HG02938 (cell line): ENCODE measurements around the gene VPS4B.
A peak's percentile ranks its signal among the peaks of the same experiment; 100 is the strongest.
"Not testable (repeated sequence)": the region's sequence is repeated elsewhere in the genome, so short reads cannot be mapped to it uniquely, and the experiment has no call there.

Source experiments
- ATAC-seq: cut with Tn5 transposase; IDR thresholded peaks from one replicate; pipeline ENCODE4 v1.9.1; 2021; ENCODE audit warnings: mild to moderate bottlenecking, moderate library complexity; ENCODE audit not compliant: unreplicated experiment

Gene VPS4B

DNA sequence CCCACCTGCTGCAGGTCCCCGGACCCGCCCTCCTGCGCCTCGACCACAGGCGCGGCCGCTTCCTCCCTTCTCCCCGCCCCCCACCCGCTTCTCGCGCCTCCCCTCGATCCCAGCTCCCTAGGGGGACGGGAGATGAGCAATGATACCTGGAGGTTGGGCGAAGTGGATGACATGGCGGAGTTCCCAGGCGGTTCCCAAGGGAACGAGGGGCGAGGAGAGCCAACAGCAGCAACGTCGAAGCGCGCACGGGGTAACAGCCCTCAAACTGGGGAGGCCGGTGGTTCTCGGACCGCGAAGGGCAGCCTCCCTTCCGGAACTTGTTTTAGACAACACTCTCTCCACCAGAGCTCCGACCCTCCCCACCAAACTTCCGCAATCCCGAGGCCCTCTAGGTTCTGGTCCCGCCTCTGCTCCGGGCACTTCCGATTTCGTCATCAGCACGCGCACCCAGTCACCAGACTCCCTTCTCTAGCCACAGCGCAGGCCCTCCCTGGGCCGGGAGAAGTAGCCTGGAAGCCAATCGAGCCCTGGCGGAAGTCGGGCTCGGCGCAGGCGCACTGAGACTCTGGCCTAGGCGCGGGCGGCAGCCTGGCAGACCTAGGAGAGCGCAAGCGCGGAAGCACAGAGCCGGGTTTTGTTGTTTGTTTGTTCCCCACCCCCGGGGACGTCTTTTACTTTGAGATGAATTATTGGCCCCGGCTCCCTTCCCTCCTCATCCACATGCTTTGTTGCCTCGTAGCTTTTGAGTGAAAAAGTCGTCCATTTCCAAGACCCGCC lies at the start of gene VPS4B:
VPS4B (minus strand) TSS at position 390 of the 777 bp plus-strand sequence; CDS start at position 173, 217 bp downstream.
- peak; percentile 95 for ATAC-seq

DNA sequence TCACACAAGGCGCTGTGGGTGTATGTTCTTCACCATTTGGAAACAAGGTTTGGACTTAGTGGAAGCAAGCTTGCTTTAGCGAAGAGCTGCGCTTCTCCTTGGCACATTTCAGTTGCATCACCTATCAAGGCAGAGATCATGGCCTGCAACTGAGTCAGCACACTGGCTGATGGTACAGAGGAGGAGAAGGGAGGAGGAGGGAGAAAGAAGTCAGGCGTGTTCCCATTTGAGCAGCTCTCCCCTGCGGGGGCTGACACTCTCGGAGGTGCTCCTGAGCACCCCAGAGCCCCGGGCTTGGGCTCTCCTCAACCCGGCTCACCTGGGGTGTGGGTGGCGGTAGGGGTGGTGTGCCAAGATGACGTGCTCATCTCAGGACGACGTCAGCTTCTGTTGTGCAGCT lies 48.5 kb upstream of the VPS4B start:
- ATAC-seq = no peak

GRCh38 chr18:63468575-63468974 lies 46.3 kb upstream of the VPS4B start:
- no peak for ATAC-seq

DNA sequence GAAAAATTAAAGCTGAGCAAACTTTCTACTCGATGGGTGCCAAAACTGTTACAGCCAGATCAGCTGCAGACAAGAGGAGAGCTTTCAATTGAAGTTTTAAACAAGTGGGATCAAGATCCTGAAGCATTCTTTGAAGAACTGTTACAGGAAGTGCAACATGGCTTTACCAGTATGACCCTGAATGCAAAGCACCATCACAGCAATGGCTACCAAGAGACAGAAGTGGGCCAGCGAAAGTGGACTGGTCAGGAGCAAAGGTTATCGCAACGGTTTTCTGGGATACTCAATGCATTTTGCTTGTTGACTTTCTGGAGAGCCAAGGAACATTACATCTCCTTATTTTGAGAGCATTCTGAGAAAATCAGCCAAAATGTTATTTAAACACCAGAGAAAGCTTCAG lies 45.4 kb upstream of the VPS4B start:
- ATAC-seq = no peak

DNA sequence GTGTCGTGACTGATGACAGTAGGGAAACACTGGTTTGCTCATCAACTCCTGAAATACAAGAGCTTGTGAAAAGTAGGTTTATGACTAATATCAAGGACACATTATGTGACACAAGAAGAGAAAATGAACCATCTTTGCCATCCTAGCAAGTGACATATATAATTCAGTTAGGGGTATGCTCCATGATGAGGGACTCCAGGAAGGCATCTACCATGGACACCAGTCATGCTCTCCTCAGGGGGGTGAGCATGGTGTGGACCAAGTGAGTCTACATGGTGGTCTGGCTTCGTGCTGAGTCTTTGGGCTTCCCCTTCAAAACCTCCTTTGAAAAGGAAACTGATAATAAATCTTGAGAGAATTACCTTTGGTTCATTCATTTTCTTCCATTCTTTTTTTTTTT lies 42.8 kb upstream of the VPS4B start:
- no peak for ATAC-seq

GRCh38 chr18:63464434-63464833 lies 42.2 kb upstream of the VPS4B start:
- no peak for ATAC-seq

DNA sequence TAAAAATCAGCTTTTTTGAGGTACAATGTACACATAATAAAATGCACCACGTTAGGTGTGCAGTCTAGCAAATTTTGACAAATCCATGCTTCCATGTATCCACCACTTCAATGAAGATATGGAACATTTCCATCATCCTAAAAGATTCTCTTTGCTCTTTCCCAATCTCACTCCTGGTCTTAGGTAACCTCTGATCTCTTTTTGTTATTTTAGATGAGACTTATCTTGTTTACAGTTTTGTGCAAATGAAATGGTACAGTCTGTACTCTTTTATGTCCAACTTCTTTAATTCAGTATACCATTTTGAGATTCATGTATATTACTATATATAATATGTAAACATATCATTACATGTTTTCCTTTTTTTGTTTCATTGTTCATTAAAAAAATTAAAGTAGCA lies 38.1 kb upstream of the VPS4B start:
- ATAC-seq = no peak

- ATAC-seq = no peak
Measured at GRCh38 chr18:63457977-63458376, 35.7 kb upstream of the VPS4B start.

DNA sequence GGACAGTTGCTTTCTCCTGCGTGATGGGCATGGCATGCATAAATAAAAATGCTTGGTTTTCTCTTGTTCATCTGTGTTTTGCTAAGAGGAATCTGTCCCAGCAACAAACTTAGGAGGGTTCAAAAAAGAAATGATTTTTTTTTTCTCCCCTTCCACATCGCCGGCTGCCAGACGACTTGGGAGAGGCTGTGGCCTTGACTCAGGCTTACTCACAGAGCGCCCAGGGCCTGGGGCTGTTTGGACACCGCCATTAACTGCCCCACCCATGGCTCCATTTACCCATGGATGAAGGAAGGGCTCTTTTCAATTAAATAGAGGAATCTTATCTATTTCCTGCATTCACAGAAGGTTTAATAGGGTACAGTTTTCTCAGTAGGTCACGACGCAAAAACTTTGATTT lies 32.2 kb upstream of the VPS4B start:
- ATAC-seq = no peak

GRCh38 chr18:63452751-63453150 lies 30.5 kb upstream of the VPS4B start:
- not testable (repeated sequence) for ATAC-seq

DNA sequence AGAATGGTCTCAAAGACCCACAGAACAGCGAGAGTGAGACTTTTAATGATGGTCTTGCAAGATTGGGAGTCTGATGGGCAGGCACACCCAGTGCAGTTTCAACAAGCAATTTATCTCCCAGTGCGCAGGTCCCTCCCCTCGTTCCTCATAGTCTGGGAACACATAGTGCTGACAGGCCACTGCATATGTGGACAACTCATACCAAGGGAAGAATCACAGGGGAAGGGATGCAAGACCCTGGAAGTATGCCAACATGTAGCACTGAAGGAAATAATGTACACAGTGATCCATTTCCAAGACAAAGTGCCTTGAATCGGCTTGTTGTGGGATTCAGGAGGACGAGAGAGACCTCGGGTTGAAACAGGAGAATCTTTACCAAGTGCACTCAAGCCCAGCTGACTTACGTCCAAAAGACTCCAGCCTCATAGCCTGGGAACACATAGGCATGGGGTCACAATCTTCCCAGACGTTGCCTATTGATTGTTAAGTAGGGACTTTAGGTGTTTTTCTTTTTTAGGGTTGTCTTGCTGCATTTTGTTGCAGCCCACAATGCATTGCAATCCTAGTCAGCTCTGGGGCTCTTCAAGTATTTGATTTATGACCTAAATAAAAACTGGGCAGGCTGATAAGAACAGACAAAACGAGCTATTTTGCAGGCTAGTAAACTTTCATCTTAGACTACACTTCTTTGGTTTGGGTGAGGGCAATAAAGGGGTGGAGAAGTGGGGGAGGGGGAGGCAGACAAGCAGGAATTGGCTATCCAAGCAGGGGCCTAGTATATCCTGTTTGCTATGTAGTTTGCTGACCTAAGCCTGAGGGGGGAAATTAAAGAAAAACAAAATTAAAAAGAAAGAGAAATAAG lies 29.8 kb upstream of the VPS4B start:
- no peak for ATAC-seq

- no peak for ATAC-seq
Measured at GRCh38 chr18:63449426-63449825, 27.1 kb upstream of the VPS4B start.

- no peak for ATAC-seq
Measured at GRCh38 chr18:63447066-63447465, 24.8 kb upstream of the VPS4B start.

- no peak for ATAC-seq
Measured at GRCh38 chr18:63446266-63446665, 24.0 kb upstream of the VPS4B start.

- ATAC-seq = no peak
Measured at GRCh38 chr18:63445037-63445436, 22.8 kb upstream of the VPS4B start.

GRCh38 chr18:63444580-63444979 lies 22.3 kb upstream of the VPS4B start:
- no peak for ATAC-seq

GRCh38 chr18:63443829-63444228 lies 21.6 kb upstream of the VPS4B start:
- ATAC-seq = no peak

DNA sequence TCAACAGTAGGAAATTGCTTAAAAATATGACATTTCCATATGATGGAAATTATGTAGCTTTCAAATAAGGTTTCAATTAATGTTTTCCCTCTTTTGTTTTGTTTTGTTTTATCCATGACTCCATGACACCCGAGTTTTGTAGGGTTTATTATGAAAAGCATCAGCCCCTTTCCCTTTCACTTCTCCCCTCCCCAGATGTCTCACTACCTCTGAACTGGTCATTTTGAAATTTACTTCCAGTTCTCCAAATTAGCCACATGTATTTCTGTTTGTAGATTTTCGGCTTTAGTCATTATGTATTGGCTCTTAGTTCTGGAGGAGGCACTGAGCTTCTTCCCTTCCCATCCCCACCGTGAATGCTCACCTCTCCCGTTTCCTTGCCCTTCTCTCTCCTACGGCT lies 18.6 kb upstream of the VPS4B start:
- no peak for ATAC-seq

- no peak for ATAC-seq
Measured at GRCh38 chr18:63440219-63440618, 17.9 kb upstream of the VPS4B start.

DNA sequence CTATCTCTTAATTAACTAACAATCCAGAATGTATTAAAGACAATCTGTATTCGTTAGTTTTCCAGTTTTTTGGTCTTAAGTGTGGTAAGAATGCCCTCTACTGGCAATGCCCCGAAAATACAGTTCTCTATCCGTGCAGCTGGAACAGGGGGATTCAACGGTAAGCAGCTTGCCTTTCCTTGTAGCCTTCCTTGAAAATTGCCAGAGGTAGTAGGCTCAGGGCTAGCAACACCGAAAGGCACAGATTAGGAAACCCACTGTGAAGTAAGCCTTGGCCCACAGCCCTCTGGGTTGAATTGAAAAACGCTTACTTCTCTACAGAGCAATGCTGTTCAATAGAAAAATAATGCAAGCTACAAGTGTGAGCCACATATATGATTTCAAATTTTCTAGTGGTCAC lies 17.1 kb upstream of the VPS4B start:
- ATAC-seq = peak; percentile 56

GRCh38 chr18:63438181-63438580 lies 15.9 kb upstream of the VPS4B start:
- ATAC-seq = no peak

DNA sequence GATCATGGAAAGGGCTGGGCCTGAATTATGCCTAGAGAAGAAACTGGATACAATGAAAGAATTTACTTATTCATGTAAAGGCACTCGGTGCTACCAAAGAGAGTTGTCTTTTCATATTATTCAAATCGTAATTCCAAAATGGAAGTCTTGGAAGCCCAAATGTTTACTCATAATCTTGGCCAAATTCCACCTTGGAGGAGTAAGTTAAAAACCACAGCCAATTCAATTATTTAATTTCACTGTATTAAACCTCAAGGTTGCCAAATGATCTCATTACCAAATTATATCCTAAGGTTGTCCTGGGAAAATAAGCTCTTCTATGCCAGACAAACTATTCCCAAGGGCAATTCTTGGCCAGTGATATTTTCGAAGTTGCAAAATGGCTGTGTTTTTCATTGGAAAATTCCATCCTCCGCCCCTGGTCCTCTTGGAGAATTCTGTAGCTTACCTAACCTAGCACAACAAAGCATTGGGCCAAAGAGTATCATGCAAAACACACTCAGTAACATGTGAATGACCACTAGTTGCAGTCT lies 11.1 kb upstream of the VPS4B start:
- no peak for ATAC-seq
